CD4-positive, CD25-positive, alpha-beta regulatory T cell (primary cell): Measurements from ENCODE around the gene UNC5B. TPM values are rescaled to one million over a fixed set of nuclear protein-coding genes. Genes with fewer than 3 reads are reported as not detected.

Source experiments
- ATAC-seq, 2 donors: fragments of 150-1000 bp; cut with Tn5 transposase; one replicate each; pipeline ENCODE4 v1.10.0; 2021; ENCODE audit warnings: low read depth in 2 of 2, moderate number of reproducible peaks in 2 of 2, moderate library complexity in 1 of 2
- DNase-seq, 3 donors: peaks; one replicate each; pipeline versions ENCODE4 v3.0.0 to v3.0.0-alpha.2; 2012 to 2022; ENCODE audit warnings: mixed read lengths in 1 of 3
- H3K27ac ChIP-seq: one replicate; pipeline ENCODE4 v1.7.0; 2013; ENCODE audit warnings: mild to moderate bottlenecking, low read length; ENCODE audit not compliant: insufficient read depth, poor library complexity, severe bottlenecking
- H3K27me3 ChIP-seq: one replicate; pipeline ENCODE4 v1.7.0; 2013; ENCODE audit warnings: low read length; ENCODE audit not compliant: control insufficient read depth, insufficient read depth
- H3K36me3 ChIP-seq: one replicate; pipeline ENCODE4 v1.7.0; 2013; ENCODE audit warnings: mild to moderate bottlenecking, low read length, moderate library complexity; ENCODE audit not compliant: control insufficient read depth, insufficient read depth
- H3K4me1 ChIP-seq: 2 replicates; pipeline ENCODE4 v1.7.0; 2013; ENCODE audit warnings: mild to moderate bottlenecking, low read length; ENCODE audit not compliant: insufficient read depth, control insufficient read depth, poor library complexity, severe bottlenecking
- H3K4me3 ChIP-seq: one replicate; pipeline ENCODE4 v1.7.0; 2013; ENCODE audit warnings: low read depth, mild to moderate bottlenecking, low read length, moderate library complexity
- H3K9me3 ChIP-seq, 2 experiments: 1 replicate in 1 of 2; 2 replicates in 1 of 2; pipeline ENCODE4 v1.7.0; 2013; ENCODE audit warnings: low read length in 2 of 2, mild to moderate bottlenecking in 1 of 2, moderate library complexity in 1 of 2; ENCODE audit not compliant: control insufficient read depth in 2 of 2
- H3K27ac Mint-ChIP-seq, 3 donors: one replicate each; pipeline ENCODE4 v1.8.0; 2020 to 2022; ENCODE audit warnings: mild to moderate bottlenecking in 3 of 3, mixed read lengths in 3 of 3, moderate library complexity in 2 of 3
- H3K27me3 Mint-ChIP-seq: one replicate; pipeline ENCODE4 v1.8.0; 2022; ENCODE audit warnings: mild to moderate bottlenecking, mixed read lengths
- H3K36me3 Mint-ChIP-seq: one replicate; pipeline ENCODE4 v1.8.0; 2020; ENCODE audit warnings: mixed read lengths
- H3K4me1 Mint-ChIP-seq, 4 donors: one replicate each; pipeline ENCODE4 v1.8.0; 2020 to 2022; ENCODE audit warnings: mixed read lengths in 4 of 4, mild to moderate bottlenecking in 1 of 4
- H3K4me3 Mint-ChIP-seq, 4 donors: one replicate each; pipeline ENCODE4 v1.8.0; 2020 to 2022; ENCODE audit warnings: mild to moderate bottlenecking in 4 of 4, mixed read lengths in 4 of 4, moderate library complexity in 3 of 4
- H3K9me3 Mint-ChIP-seq, 7 donors: one replicate each; pipeline ENCODE4 v1.8.0; 2020 to 2022; ENCODE audit warnings: mixed read lengths in 7 of 7, mild to moderate bottlenecking in 3 of 7, moderate library complexity in 2 of 7
- polyA plus RNA-seq, 4 donors: library from polyadenylated mRNA; unstranded; fragments of 300-500 nt; fragmentation: Illumina TruSeq; gene quantifications; one replicate each; pipeline ENCODE4 v1.2.3, GENCODE V29; 2021
- total RNA-seq: library from RNA; stranded (reverse); gene quantifications from one replicate; pipeline ENCODE4 v1.2.3, GENCODE V29; 2022

UNC5B gene
- total and polyA plus RNA-seq, 5 donors from 2014 or later, result 0.07 TPM; not detected in 4

GRCh38 chr10:71316786-71317160 lies 104.4 kb downstream of the UNC5B start:
- no peaks in the 10 kb centered on the region for H3K9me3 ChIP-seq
- H3K36me3 Mint-ChIP-seq, result no peaks in the 10 kb centered on the region
- no peaks in the 10 kb centered on the region for H3K36me3 ChIP-seq
- H3K4me1 Mint-ChIP-seq, result peaks cover 0 to 34% (median 15%) of the 10 kb centered on the region in 4 donors
- no peak overlapping the region for H3K27ac ChIP-seq
- H3K27ac Mint-ChIP-seq, result peak overlapping the region in 2 of 3 donors; percentile 38 to 75
- H3K27me3 ChIP-seq, result peaks cover under 1% of the 10 kb centered on the region
- ATAC-seq (no peak), DNase-seq (no peak)
- H3K27me3 Mint-ChIP-seq, result peaks cover 4% of the 10 kb centered on the region
- H3K9me3 Mint-ChIP-seq, result no peaks in the 10 kb centered on the region
- peaks cover 27% of the 10 kb centered on the region for H3K4me1 ChIP-seq
- no peak overlapping the region for H3K4me3 ChIP-seq
- H3K4me3 Mint-ChIP-seq, result peak overlapping the region in 1 of 4 donors; percentile 33

- Mint-ChIP-seq H3K4me3 (peak overlapping the region; percentile 58 to 77 (median 68)), H3K4me1 (peaks cover 0 to 41% (median 21%) of the 10 kb centered on the region in 4 donors), H3K27ac (peak overlapping the region in 1 of 3 donors; percentile 70), H3K9me3 (no peaks in the 10 kb centered on the region), H3K27me3 (peaks cover 4% of the 10 kb centered on the region), H3K36me3 (peaks cover under 1% of the 10 kb centered on the region)
- Histone ChIP-seq H3K27ac (no peak overlapping the region), H3K36me3 (no peaks in the 10 kb centered on the region), H3K9me3 (no peaks in the 10 kb centered on the region), H3K27me3 (no peaks in the 10 kb centered on the region), H3K4me1 (peaks cover 27% of the 10 kb centered on the region), H3K4me3 (no peak overlapping the region)
- DNase-seq (no peak), ATAC-seq (no peak)
These were observed 105.4 kb downstream of the UNC5B start for GRCh38 chr10:71317739-71318138.

- H3K4me1 Mint-ChIP-seq, result peaks cover 6 to 52% (median 31%) of the 10 kb centered on the region in 4 donors
- Histone ChIP-seq H3K27ac (peak within 1 kb of the TSS; percentile 44), H3K4me1 (peaks cover 27% of the 10 kb centered on the region), H3K27me3 (no peaks in the 10 kb centered on the region), H3K36me3 (peaks cover 4% of the 10 kb centered on the region), H3K4me3 (peak within 1 kb of the TSS; percentile 66), H3K9me3 (no peaks in the 10 kb centered on the region)
- H3K36me3 Mint-ChIP-seq, result peaks cover 15% of the 10 kb centered on the region
- peak within 1 kb of the TSS; percentile 72 to 91 (median 88) for H3K27ac Mint-ChIP-seq
- no peaks in the 10 kb centered on the region for H3K9me3 Mint-ChIP-seq
- no peaks in the 10 kb centered on the region for H3K27me3 Mint-ChIP-seq
- H3K4me3 Mint-ChIP-seq, result peak within 1 kb of the TSS; percentile 77 to 95 (median 94)
- ATAC-seq (peak; percentile 87 to 88), DNase-seq (peak; percentile 74 to 92 (median 79))
These were observed 106.9 kb downstream of the UNC5B start, which contains the start of gene SLC29A3 for GRCh38 chr10:71319042-71319799. SLC29A3 (plus strand) TSS chr10:71319259; CDS start chr10:71319310, 51 bp downstream.

- peaks cover 8% of the 10 kb centered on the region for H3K36me3 ChIP-seq
- DNase-seq (no peak), ATAC-seq (no peak)
- no peaks in the 10 kb centered on the region for H3K27me3 Mint-ChIP-seq
- H3K9me3 Mint-ChIP-seq, result no peaks in the 10 kb centered on the region
- no peaks in the 10 kb centered on the region for H3K9me3 ChIP-seq
- peak overlapping the region; percentile 26 to 88 (median 80) for H3K27ac Mint-ChIP-seq
- H3K36me3 Mint-ChIP-seq, result peaks cover 21% of the 10 kb centered on the region
- peaks cover 6 to 56% (median 31%) of the 10 kb centered on the region in 4 donors for H3K4me1 Mint-ChIP-seq
- H3K4me3 ChIP-seq, result peak overlapping the region; percentile 66
- H3K4me3 Mint-ChIP-seq, result peak overlapping the region; percentile 70 to 95 (median 94)
- peaks cover 23% of the 10 kb centered on the region for H3K4me1 ChIP-seq
- no peaks in the 10 kb centered on the region for H3K27me3 ChIP-seq
- peak overlapping the region; percentile 44 for H3K27ac ChIP-seq
These were observed 107.5 kb downstream of the UNC5B start for GRCh38 chr10:71319800-71320392.

GRCh38 chr10:71320592-71320991 lies 108.2 kb downstream of the UNC5B start:
- ATAC-seq (no peak), DNase-seq (no peak)
- H3K4me3 Mint-ChIP-seq, result peak overlapping the region; percentile 70 to 95 (median 94)
- peaks cover 12% of the 10 kb centered on the region for H3K36me3 ChIP-seq
- H3K9me3 ChIP-seq, result no peaks in the 10 kb centered on the region
- peaks cover 6 to 56% (median 31%) of the 10 kb centered on the region in 4 donors for H3K4me1 Mint-ChIP-seq
- H3K27me3 ChIP-seq, result no peaks in the 10 kb centered on the region
- H3K4me1 ChIP-seq, result peaks cover 23% of the 10 kb centered on the region
- H3K36me3 Mint-ChIP-seq, result peaks cover 21% of the 10 kb centered on the region
- H3K4me3 ChIP-seq, result no peak overlapping the region
- H3K27ac ChIP-seq, result no peak overlapping the region
- no peaks in the 10 kb centered on the region for H3K9me3 Mint-ChIP-seq
- H3K27ac Mint-ChIP-seq, result peak overlapping the region in 2 of 3 donors; percentile 15 to 69
- no peaks in the 10 kb centered on the region for H3K27me3 Mint-ChIP-seq

- peaks cover 21% of the 10 kb centered on the region for H3K36me3 Mint-ChIP-seq
- H3K27me3 Mint-ChIP-seq, result no peaks in the 10 kb centered on the region
- H3K36me3 ChIP-seq, result peaks cover 12% of the 10 kb centered on the region
- peak overlapping the region in 2 of 4 donors; percentile 70 to 94 for H3K4me3 Mint-ChIP-seq
- ATAC-seq (no peak), DNase-seq (no peak)
- H3K4me1 ChIP-seq, result peaks cover 23% of the 10 kb centered on the region
- no peak overlapping the region for H3K27ac ChIP-seq
- H3K9me3 ChIP-seq, result no peaks in the 10 kb centered on the region
- no peaks in the 10 kb centered on the region for H3K27me3 ChIP-seq
- H3K4me3 ChIP-seq, result no peak overlapping the region
- no peaks in the 10 kb centered on the region for H3K9me3 Mint-ChIP-seq
- H3K27ac Mint-ChIP-seq, result no peak overlapping the region
- peaks cover 6 to 56% (median 31%) of the 10 kb centered on the region in 4 donors for H3K4me1 Mint-ChIP-seq
These were observed 109.0 kb downstream of the UNC5B start for GRCh38 chr10:71321386-71321785.

- DNase-seq, result peak in 1 of 3 donors; percentile 69
- Histone ChIP-seq H3K4me1 (peaks cover 23% of the 10 kb centered on the region), H3K27me3 (no peaks in the 10 kb centered on the region), H3K36me3 (peaks cover 12% of the 10 kb centered on the region), H3K9me3 (no peaks in the 10 kb centered on the region), H3K4me3 (no peak overlapping the region), H3K27ac (no peak overlapping the region)
- Mint-ChIP-seq H3K27ac (peak overlapping the region in 2 of 3 donors; percentile 9 to 13), H3K36me3 (peaks cover 26% of the 10 kb centered on the region), H3K9me3 (no peaks in the 10 kb centered on the region), H3K4me3 (peak overlapping the region in 2 of 4 donors; percentile 4 to 62), H3K27me3 (no peaks in the 10 kb centered on the region), H3K4me1 (peaks cover 6 to 58% (median 34%) of the 10 kb centered on the region in 4 donors)
- no peak for ATAC-seq
These were observed 111.0 kb downstream of the UNC5B start for GRCh38 chr10:71323407-71323806.
